Measurements from ENCODE around the gene DUOX2.
A peak's percentile ranks its signal among the peaks of the same experiment; 100 is the strongest.

Gene DUOX2

DNA sequence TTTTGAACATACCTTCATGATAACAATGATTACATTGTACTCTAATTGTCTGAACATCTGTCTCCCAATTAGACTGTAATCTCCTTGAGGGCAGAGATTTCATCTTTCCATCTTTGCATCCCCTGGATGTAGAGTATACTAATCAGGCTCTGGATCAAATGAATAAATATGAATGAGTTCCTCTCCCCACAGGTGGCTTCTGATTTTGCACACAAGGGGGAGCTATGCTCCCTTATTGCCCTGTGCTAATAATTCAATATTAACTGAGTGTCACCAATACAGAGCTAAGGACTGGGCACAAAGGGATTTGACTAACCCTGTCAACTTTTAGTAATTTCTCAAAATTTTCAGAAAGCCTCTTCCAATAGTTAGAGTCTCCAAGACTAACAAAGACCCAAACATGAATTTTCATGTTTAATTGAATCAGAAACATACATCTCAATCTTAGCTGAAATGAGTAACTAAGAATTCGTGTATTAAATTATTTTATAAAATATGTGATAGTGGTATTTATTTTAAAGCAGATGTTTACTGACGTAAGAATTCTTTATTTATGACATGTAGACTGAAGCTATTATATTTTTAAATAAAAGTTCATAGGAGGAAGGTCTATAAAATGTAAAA lies 12.7 kb upstream of the DUOX2 start:
- H3K4me2 ChIP-seq (ENCODE audit: low read length), result no peak overlapping the region
- no peaks in the 10 kb centered on the region for H3K9me3 ChIP-seq (replicated peaks; ENCODE audit: low read length)
- peaks cover 12% of the 10 kb centered on the region for H3K4me1 ChIP-seq (ENCODE audit: control insufficient read depth, insufficient read depth, low read length)
- H3K27me3 ChIP-seq (ENCODE audit: control insufficient read depth, insufficient read depth, low read length), result peaks cover 79% of the 10 kb centered on the region
- no peak overlapping the region for H3K4me3 ChIP-seq (ENCODE audit: low read length)
- H3K9ac ChIP-seq (ENCODE audit: low read depth, low read length), result no peak overlapping the region
- no peaks in the 10 kb centered on the region for H3K36me3 ChIP-seq (ENCODE audit: insufficient read depth, low read length)

DNA sequence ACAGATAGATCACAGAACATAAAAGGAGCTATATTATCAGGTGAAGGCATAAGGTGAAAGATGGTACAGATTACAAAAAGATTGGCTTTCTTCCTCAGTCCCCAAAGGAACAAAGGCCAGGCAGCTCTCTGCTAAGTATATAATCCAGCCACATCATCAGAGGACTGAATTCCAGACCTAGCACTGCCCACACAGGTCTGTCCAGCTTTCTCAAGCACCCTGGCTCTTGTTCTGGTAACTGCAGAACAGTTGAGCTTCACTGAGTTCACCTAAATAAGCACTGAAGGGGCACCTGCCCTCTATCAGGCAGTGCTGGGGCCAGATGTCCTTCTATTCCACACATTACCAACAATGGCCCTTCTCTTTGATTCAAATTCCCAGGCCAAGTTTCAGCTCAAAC lies 9.4 kb upstream of the DUOX2 start:
- H3K4me1 ChIP-seq (ENCODE audit: control insufficient read depth, insufficient read depth, low read length), result peaks cover 14% of the 10 kb centered on the region
- H3K36me3 ChIP-seq (ENCODE audit: insufficient read depth, low read length), result no peaks in the 10 kb centered on the region
- H3K4me3 ChIP-seq (ENCODE audit: low read length), result no peak overlapping the region
- H3K4me2 ChIP-seq (ENCODE audit: low read length), result no peak overlapping the region
- H3K27me3 ChIP-seq (ENCODE audit: control insufficient read depth, insufficient read depth, low read length), result peaks cover 51% of the 10 kb centered on the region
- no peak overlapping the region for H3K9ac ChIP-seq (ENCODE audit: low read depth, low read length)
- no peaks in the 10 kb centered on the region for H3K9me3 ChIP-seq (replicated peaks; ENCODE audit: low read length)

DNA sequence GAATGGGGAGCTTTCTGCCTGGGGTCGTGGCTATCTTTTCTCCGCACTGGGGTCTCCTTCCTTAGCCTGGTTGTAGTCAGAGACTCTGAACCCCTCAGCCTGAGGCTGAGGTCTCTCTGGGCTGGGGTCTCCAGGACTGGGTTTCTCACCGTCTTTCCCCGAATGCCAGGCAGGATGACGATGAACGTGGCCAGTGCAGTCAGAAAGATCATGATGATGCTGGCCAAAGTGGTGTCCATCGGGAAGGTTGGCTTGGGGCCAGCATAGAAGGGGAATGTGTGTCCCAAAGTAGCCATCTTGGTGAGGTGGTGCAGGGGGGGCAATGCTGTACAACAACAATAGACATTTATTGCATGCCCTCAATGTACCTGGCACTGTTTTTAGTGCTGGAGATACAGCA lies 8.7 kb upstream of the DUOX2 start:
- Histone ChIP-seq H3K9me3 (replicated peaks; ENCODE audit: low read length) (no peaks in the 10 kb centered on the region), H3K9ac (ENCODE audit: low read depth, low read length) (no peak overlapping the region), H3K36me3 (ENCODE audit: insufficient read depth, low read length) (no peaks in the 10 kb centered on the region), H3K4me2 (ENCODE audit: low read length) (no peak overlapping the region), H3K4me1 (ENCODE audit: control insufficient read depth, insufficient read depth, low read length) (peaks cover 14% of the 10 kb centered on the region), H3K4me3 (ENCODE audit: low read length) (no peak overlapping the region), H3K27me3 (ENCODE audit: control insufficient read depth, insufficient read depth, low read length) (peaks cover 45% of the 10 kb centered on the region)

DNA sequence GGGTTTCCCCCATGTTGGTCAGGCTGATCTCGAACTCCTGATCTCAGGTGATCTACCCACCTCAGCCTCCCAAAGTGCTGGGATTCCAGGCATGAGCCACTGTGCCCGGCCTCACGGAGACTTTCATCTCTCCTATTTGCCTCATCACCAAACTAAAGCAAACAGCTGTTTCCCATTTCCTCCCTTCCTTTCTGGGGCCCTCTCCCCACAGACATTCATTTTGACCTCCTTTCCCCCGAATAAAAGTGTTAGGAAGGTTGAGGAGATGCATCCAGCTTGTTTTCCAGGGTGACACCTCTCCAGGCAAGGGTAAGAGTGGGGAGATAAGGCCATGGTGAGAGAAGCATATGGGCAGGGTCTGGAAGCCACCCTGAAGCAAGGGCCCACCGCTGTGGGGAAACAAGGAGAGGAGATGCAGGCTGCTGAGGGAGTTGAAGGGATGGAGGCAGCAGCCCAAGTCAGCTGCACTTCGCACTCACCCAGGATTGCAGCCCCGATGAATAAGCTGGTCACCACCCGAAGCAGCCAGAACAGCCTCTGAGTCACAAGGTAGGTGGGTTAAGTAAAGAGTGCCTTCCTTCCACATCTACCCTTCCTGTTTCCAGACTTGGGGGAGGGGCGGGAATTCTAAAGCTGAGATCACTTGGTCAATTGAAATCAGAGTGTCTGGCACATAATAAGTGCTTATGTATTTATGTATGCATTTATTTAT lies 7.9 kb upstream of the DUOX2 start:
- H3K9me3 ChIP-seq (replicated peaks; ENCODE audit: low read length), result no peaks in the 10 kb centered on the region
- H3K4me2 ChIP-seq (ENCODE audit: low read length), result peak overlapping the region; percentile 73
- H3K9ac ChIP-seq (ENCODE audit: low read depth, low read length), result peak overlapping the region; percentile 48
- H3K27me3 ChIP-seq (ENCODE audit: control insufficient read depth, insufficient read depth, low read length), result peaks cover 45% of the 10 kb centered on the region
- no peaks in the 10 kb centered on the region for H3K36me3 ChIP-seq (ENCODE audit: insufficient read depth, low read length)
- peaks cover 14% of the 10 kb centered on the region for H3K4me1 ChIP-seq (ENCODE audit: control insufficient read depth, insufficient read depth, low read length)
- no peak overlapping the region for H3K4me3 ChIP-seq (ENCODE audit: low read length)

DNA sequence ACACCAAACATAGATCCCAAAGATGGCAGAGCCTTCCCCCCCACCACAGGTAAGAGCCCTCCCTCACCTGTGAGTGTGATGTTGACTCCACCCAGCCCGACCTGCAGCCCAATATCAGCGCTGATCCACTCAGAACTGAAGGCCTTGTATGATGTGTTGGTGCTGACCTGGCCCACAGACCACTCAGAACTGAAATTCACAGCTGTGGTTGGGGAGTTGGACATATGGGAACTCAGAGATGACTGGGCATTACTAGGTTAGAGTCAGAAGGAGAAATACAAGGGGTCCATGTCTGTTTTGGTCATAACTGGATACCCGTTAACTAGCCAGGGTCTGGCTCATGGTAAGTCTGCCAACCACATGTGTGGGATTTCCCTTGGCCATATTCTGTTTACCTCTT lies 7.0 kb upstream of the DUOX2 start:
- Histone ChIP-seq H3K4me1 (ENCODE audit: control insufficient read depth, insufficient read depth, low read length) (peaks cover 14% of the 10 kb centered on the region), H3K27me3 (ENCODE audit: control insufficient read depth, insufficient read depth, low read length) (peaks cover 50% of the 10 kb centered on the region), H3K4me2 (ENCODE audit: low read length) (no peak overlapping the region), H3K4me3 (ENCODE audit: low read length) (no peak overlapping the region), H3K36me3 (ENCODE audit: insufficient read depth, low read length) (no peaks in the 10 kb centered on the region), H3K9ac (ENCODE audit: low read depth, low read length) (no peak overlapping the region), H3K9me3 (replicated peaks; ENCODE audit: low read length) (no peaks in the 10 kb centered on the region)

DNA sequence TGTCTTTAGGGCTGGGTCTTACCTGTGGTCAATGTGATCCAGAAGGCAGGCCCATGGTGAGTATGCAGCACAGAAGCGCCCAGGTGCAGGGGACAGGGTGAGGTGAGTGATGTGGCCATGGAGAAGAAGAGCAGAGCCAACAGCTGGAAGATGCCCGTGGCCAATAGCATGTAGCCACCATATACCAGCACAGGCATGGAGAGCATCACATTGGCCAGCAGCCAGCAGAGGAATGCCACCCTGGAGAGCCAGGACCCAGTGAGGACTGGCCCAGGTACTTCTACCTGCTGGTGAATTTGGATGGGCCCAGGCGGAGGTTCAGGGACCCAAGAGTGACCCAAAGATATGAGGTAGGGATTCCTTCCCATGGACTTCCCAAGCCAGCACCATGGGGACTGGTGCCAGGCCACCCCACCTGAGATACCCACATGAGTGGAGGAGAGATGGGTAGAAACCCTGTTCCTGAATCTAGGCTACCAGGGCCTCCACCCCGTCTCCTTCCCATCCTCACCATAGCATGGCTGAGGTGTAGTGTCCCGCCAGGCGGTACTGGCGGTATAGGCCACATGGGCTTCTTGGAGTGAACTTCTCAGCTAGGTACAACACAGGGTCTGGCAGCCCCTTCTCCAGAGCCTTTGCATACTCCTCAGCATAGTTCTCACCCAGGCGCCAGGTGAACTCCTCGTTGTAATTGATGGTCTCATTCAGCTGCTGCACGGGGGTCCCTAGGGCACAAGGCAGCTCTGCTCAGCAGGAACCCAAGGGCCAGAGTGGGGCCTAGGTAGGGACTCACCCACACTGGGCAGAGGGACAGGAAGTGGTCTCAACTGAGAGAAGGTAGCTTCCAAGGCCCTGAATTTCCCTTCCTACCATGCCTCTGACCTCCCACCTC lies 6.4 kb upstream of the DUOX2 start:
- Histone ChIP-seq H3K9me3 (replicated peaks; ENCODE audit: low read length) (no peaks in the 10 kb centered on the region), H3K9ac (ENCODE audit: low read depth, low read length) (no peak overlapping the region), H3K4me1 (ENCODE audit: control insufficient read depth, insufficient read depth, low read length) (peaks cover 14% of the 10 kb centered on the region), H3K4me3 (ENCODE audit: low read length) (no peak overlapping the region), H3K27me3 (ENCODE audit: control insufficient read depth, insufficient read depth, low read length) (peaks cover 50% of the 10 kb centered on the region), H3K4me2 (ENCODE audit: low read length) (no peak overlapping the region), H3K36me3 (ENCODE audit: insufficient read depth, low read length) (no peaks in the 10 kb centered on the region)

DNA sequence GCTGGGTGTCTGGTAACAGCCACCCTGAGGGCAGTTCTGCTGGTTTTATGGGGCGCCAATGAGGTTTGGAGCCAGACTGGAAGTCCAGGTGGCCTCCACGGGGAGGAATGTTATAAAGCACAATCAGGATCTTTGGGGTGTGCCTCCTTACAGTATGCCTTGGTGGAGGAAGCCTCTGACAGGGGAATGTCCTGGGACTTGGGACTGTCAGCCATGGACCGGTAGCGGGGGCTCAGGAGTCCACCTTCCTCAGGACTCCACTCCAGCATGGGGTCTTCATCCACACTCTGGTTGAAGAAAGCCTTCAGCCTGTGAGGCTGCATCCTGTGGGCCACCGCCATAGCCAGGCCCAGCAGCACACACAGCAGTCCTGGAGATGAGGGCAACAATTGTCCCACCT lies 5.0 kb upstream of the DUOX2 start:
- H3K9ac ChIP-seq (ENCODE audit: low read depth, low read length), result no peak overlapping the region
- no peaks in the 10 kb centered on the region for H3K9me3 ChIP-seq (replicated peaks; ENCODE audit: low read length)
- peaks cover 14% of the 10 kb centered on the region for H3K4me1 ChIP-seq (ENCODE audit: control insufficient read depth, insufficient read depth, low read length)
- no peak overlapping the region for H3K4me2 ChIP-seq (ENCODE audit: low read length)
- no peaks in the 10 kb centered on the region for H3K36me3 ChIP-seq (ENCODE audit: insufficient read depth, low read length)
- H3K4me3 ChIP-seq (ENCODE audit: low read length), result no peak overlapping the region
- H3K27me3 ChIP-seq (ENCODE audit: control insufficient read depth, insufficient read depth, low read length), result peaks cover 55% of the 10 kb centered on the region

DNA sequence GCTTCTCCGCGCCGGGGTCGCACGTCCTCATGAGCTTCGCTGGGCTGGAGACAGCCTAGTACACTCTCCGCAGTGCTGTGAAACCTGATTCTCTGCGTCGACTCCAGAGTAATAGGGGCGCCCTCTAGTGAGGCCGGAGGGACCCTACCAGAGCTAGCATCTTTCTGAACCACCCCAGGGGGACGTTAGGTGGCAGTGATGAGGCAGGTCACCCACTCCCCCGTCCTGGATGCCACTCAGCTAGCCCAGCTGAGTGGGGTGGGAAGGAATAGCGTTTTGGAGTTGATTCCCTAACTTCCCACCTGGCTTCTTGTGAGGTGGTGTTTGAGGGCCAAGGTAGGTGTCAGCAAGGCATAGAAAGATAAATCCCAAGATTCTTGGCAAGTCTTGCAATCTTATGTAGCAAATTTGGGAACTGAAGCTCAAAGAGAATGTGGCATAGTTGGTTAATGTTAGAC lies 4.2 kb upstream of the DUOX2 start:
- Histone ChIP-seq H3K36me3 (ENCODE audit: insufficient read depth, low read length) (no peaks in the 10 kb centered on the region), H3K4me3 (ENCODE audit: low read length) (no peak overlapping the region), H3K27me3 (ENCODE audit: control insufficient read depth, insufficient read depth, low read length) (peaks cover 56% of the 10 kb centered on the region), H3K9ac (ENCODE audit: low read depth, low read length) (no peak overlapping the region), H3K4me2 (ENCODE audit: low read length) (peak overlapping the region; percentile 71), H3K9me3 (replicated peaks; ENCODE audit: low read length) (no peaks in the 10 kb centered on the region), H3K4me1 (ENCODE audit: control insufficient read depth, insufficient read depth, low read length) (peaks cover 14% of the 10 kb centered on the region)

DNA sequence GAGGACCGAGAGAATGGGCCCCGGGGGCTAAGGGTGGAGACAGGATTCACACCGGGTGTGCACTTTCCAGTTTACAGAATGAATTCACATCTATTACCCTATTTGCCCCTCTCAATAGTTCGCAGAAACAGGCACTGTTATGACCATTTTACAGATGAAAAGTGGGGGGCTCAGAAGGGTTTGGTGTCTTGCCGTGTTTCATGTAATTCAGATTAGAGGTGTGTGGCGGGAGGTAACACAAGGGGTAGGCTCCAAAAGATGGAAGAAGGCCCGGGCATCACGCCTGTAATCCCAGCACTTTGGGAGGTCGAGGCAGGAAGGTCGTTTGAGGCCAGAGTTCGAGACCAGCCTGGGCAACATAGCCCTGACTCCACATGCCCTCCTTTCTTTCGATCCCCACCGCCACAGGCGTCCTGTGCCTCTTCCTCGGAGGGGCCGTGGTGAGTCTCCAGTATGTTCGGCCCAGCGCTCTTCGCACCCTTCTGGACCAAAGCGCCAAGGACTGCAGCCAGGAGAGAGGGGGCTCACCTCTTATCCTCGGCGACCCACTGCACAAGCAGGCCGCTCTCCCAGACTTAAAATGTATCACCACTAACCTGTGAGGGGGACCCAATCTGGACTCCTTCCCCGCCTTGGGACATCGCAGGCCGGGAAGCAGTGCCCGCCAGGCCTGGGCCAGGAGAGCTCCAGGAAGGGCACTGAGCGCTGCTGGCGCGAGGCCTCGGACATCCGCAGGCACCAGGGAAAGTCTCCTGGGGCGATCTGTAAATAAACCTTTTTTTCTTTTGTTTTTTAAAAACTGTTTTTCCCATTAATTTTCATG lies 3.5 kb upstream of the DUOX2 start:
- peaks cover 56% of the 10 kb centered on the region for H3K27me3 ChIP-seq (ENCODE audit: control insufficient read depth, insufficient read depth, low read length)
- no peaks in the 10 kb centered on the region for H3K9me3 ChIP-seq (replicated peaks; ENCODE audit: low read length)
- H3K4me1 ChIP-seq (ENCODE audit: control insufficient read depth, insufficient read depth, low read length), result peaks cover 10% of the 10 kb centered on the region
- H3K36me3 ChIP-seq (ENCODE audit: insufficient read depth, low read length), result no peaks in the 10 kb centered on the region
- H3K9ac ChIP-seq (ENCODE audit: low read depth, low read length), result no peak overlapping the region
- no peak overlapping the region for H3K4me3 ChIP-seq (ENCODE audit: low read length)
- peak overlapping the region; percentile 71 for H3K4me2 ChIP-seq (ENCODE audit: low read length)

DNA sequence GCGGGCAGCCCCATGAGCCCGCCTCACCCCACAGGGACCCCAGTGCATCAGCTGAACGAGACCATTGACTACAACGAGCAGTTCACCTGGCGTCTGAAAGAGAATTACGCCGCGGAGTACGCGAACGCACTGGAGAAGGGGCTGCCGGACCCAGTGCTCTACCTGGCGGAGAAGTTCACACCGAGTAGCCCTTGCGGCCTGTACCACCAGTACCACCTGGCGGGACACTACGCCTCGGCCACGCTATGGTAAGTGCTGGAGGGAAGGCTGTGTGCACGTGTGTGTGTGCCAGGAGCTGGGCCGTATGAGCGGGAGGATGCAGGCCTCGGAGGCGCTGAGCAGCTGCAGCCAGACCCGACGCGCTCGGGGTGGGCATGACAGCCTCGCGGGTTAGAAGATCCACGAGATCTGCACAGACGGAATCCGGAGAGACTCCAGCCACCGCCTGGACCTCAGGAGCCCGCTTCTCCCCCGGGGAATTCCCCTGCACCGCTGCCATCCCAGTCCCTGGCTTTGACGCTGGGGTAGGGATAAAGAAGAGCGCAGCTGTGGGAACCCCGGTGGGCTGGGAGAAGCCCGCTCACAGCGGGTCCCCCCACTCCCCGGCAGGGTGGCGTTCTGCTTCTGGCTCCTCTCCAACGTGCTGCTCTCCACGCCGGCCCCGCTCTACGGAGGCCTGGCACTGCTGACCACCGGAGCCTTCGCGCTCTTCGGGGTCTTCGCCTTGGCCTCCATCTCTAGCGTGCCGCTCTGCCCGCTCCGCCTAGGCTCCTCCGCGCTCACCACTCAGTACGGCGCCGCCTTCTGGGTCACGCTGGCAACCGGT lies 2.7 kb upstream of the DUOX2 start:
- Histone ChIP-seq H3K4me2 (ENCODE audit: low read length) (no peak overlapping the region), H3K9ac (ENCODE audit: low read depth, low read length) (no peak overlapping the region), H3K27me3 (ENCODE audit: control insufficient read depth, insufficient read depth, low read length) (peaks cover 64% of the 10 kb centered on the region), H3K36me3 (ENCODE audit: insufficient read depth, low read length) (no peaks in the 10 kb centered on the region), H3K4me3 (ENCODE audit: low read length) (no peak overlapping the region), H3K4me1 (ENCODE audit: control insufficient read depth, insufficient read depth, low read length) (peaks cover 2% of the 10 kb centered on the region), H3K9me3 (replicated peaks; ENCODE audit: low read length) (no peaks in the 10 kb centered on the region)

Data from skeletal muscle satellite cell (primary cell).